ENCODE data around the gene SSU72.
"Not testable (repeated sequence)": the region's sequence is repeated elsewhere in the genome, so short reads cannot be mapped to it uniquely, and the experiment has no call there.

The SSU72 gene

GRCh38 chr1:1556961-1557360 lies 17.7 kb downstream of the SSU72 start:
- not testable (repeated sequence) for DNase-seq

- DNase-seq: no peak
These were observed 18.2 kb downstream of the SSU72 start for GRCh38 chr1:1556505-1556904.

GRCh38 chr1:1554926-1555915 lies 19.4 kb downstream of the SSU72 start:
- DNase-seq: no peak

DNA sequence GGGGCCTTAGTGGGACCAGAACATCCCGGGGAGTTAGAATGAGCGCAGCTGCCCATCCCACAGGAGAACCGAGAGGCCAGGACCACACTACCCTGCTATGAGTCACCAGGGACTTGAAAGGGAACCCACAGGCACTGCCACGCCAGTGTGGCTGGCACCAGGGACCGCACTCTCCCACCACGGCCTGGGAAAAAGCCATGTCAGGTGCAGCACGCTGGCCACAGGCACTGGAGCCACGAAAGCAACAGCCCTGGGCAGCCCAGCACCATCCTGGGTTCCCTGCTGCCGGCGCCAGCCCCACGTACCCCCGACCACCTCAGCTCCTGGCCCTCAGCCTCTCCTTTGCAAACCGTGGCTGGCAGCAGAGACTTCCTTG lies 20.1 kb downstream of the SSU72 start:
- DNase-seq: no peak

DNA sequence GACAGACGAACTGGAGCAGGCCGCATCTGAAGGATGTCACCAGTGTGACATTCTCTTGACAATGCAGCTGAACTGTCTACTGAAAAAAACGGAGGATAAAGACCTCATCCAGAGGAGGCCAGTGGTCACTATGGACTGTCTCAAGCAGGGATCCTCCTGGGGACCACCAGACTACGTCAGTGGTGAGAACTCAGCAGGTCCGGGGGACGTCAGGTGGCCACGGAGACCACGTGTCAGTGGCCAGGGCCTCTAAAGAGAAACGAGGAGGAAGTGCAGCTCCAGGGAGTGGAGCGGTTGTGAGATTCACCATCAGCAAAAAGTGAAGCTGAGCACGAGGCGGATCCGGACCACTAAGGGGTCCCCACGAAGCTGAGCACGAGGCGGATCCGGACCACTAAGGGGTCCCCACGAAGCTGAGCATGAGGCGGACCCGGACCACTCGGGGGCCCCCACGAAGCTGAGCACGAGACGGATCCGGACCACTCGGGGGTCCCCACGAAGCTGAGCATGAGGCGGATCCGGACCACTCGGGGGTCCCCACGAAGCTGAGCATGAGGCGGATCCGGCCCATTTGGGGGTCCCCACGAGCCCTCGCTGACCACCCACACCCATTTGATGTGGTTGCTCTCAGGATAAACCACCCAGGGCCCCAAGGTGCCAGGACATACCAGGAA lies 20.7 kb downstream of the SSU72 start:
- no peak for DNase-seq

DNA sequence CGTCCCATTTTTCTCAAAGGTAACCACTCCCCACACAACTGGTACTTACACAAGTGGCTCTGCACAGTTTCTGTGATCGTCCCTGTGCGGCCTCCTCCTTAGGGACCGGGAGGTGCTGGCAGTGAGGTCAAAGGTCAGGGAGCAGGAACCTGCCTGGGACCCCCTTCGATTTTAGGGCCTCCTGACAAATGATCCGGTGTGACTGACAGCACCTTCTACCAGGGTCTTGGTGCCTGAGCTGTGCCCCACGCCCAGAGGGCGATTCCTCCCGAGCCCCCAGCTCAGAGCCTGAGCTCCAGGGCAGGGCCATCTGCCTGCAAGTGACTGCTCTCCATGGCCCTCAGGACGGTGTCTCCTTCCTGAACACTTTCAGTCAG lies 22.4 kb downstream of the SSU72 start:
- no peak for DNase-seq

DNA sequence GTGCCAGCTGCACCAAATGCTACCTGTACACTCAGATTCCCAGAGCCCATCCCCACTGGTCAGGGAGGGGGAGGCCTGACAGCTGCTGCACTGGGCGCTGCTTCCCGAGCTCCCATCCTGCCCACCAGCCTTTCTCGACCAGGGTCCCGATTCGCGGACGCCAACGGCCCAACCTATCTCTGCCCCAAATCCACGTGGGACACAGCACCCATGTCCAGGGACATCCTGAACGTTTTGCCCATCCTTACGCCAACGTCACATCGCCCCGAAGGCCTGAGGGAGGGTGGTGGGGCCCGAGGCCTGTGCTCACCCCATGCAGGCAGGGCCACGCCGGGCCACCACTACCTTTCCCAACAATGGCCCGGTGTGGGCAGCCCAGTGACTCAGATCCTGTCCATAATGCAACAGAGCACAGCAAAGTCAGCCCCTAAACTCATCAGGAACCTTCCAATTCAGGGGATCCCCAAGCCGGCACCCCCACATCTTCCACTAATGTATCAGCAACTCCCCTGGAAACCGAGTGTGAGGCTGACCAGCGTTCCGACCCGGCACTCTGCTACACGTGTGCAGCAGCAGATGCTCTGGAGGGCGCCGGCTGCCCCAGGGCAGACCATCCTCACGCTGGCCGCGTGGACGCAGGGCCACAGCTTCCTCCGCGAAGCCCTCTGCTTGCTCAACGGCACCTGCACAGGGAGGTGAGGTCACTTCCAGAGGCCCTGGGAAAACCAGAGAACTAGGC lies 23.0 kb downstream of the SSU72 start:
- no peak for DNase-seq

DNA sequence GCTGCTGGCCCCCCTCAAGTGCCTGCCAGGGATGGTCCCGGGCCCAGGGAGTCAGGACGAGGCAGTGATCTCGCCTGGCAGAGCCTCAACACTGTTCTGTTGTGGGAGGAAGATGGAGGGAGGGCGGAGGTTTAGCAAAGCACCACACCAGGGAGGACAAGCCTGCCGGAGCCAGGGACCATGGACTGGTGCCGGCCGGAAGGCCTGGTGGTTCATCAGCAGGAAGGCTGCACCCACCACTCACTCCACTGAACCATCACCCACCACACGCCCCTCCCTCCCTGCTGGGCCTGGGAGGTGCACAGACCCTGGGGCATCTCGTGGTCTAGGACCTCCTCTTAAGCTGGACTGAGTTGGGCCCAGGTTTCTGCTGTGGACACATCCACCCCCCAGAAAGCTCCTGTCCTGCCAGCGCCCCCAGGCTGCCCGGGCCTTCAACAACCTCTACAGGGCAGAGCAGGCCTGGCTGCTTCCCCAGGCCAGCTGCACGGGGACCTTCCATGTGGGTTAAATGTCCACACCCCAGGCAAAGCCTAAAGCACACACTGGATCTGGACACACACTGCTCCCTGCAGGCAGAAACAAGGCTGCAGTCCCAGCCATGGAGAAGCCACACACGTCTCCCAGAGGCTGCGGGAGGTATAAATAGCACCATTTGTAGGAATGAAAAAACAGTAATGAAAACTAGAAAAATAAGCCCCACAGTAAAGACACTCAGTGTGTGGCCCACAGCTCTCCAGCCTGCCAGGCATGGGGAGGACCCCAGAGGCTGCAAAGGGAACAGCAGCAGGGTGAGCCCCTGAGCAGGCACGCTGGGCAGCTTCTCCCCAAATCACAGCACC lies 23.9 kb downstream of the SSU72 start:
- DNase-seq: no peak

DNA sequence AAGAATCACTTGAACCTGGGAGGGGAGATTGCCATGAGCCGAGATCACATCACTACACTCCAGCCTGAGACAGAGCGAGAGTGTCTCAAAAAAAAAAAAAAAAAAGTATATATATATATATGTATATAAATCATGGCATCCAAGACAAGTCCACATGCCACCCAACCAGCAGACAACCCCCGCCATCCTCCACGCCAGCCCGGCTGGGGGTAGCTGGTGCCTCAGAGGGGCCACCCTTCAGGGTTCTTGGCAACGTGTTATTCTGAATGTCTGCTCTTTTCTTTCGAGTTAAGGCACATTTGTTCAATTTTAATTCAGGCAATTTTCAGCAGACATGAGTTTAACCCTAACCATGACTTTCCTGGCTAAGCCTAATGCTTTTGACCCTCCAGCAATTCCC lies 24.6 kb downstream of the SSU72 start:
- DNase-seq: no peak

GRCh38 chr1:1548591-1548990 lies 26.1 kb downstream of the SSU72 start:
- no peak for DNase-seq

DNA sequence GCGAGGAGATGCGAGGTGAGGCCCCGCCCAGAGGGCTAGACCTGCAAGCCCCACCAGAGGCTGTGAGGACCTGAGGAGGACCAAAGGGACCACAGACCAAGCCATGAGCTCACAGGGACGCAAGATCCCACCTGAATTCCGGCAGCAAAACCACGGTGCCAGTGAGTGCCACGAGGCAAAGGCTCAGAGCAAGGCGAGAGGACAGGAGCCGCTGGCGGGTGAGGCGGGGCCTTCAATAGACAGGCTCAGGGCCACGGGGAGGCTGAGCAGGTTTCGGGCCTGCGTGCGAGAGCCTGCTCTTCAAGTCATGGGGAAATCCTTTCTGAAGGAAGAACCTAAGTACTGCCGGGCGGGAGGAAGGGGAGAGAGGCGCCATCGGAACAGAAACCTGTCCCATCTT lies 27.2 kb downstream of the SSU72 start:
- no peak for DNase-seq

DNA sequence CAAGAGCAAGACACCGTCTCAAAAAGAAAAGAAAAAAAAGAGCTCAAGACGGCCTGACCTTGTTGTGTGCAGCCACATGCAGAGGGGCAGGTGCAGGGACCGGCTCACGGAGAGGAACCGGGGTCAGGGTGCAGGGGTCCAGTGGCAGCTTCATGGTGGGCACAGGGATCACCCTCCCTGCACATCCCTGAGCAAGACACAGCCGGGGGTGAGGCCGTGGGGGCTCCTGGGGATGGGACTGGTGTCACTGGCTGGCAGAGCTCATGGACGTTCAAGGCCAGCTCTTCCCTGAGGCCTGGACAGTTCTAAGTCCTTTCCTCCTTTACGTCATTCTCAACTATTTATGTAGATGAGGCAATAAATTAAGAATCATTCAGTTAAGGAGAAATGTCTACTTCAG lies 27.7 kb downstream of the SSU72 start:
- DNase-seq: no peak

DNA sequence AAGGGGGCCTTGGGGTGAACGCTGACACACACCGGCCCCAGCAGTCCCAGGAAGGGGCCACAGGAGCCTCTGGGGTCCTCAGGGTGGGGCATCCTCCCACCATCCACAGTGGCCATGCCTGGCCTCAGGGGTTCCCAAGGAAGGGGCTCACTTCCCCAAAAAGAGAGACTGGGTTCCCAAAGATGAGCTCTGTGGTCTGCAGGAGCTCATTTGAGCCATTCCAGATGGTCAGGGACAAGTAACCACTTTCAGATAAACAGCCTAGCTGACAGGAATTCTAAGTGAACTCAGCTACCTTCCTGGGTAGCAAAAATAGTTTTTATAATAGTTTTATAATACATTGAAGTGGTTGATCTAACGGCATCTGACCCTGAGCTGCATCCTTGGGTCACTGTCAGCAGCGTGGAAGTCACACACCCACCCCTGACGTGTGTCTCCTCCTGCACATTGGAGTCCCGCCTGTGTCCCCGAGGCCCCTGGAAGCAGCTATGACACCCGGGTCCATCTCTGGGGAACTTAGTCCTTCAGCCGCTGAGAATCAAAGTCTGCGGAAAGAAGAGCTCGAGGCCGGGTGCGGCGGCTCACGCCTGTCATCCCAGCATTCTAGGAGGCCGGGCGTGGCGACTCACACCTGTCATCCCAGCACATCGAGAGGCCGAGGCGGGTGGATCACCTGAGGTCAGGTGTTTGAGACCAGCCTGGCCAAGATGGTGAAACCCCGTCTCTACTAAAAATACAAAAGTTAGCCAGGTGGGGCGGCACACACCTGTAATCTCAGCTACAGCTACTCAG lies 28.5 kb downstream of the SSU72 start:
- DNase-seq: no peak

- DNase-seq: no peak
These were observed 30.1 kb downstream of the SSU72 start for GRCh38 chr1:1544544-1544943.

- no peak for DNase-seq
These were observed 31.0 kb downstream of the SSU72 start for GRCh38 chr1:1543706-1544099.

DNA sequence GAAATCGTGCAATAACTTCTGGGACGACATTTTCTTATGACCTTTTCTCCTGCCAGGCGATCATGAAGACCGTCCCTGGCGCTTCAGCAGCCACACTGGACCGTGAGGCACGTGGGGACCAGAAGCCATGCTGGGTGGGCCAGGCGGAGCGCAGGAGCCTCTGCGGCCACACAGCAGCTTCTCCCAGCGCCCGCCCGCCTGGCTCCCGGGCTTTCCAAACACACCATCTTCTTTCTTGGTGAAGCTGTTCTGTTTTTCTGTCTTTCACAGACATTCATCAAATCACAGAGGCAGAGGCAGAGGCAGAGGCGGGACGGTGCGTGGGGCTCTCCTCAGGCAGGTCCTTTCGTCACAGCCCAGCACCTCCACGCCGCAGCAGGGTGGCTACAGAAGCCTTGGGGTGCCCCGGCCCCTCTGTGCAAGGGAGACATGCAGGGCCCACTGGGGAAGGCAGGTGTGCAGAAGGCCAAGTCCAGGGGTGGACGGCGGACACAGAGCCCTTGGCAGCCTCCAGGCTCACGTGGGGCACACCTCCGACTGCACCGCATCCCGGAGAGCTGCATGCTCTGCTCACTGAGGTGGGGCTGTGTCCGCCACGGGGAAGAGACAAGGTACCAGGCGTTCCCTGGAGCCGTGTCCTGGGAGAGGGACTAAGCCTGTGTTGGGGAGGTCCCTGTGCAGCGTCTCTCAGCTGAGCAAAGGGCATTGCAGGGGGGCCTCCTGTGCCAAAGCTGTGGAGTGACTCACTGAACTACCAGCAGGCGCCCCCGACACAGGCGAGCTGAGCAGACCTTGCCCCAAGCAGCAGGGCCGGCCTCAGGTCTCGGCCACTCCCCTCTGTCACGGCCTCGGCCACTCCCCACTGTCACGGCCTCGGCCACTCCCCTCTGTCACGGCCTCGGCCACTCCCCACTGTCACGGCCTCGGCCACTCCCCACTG lies 31.6 kb downstream of the SSU72 start:
- DNase-seq: no peak

DNA sequence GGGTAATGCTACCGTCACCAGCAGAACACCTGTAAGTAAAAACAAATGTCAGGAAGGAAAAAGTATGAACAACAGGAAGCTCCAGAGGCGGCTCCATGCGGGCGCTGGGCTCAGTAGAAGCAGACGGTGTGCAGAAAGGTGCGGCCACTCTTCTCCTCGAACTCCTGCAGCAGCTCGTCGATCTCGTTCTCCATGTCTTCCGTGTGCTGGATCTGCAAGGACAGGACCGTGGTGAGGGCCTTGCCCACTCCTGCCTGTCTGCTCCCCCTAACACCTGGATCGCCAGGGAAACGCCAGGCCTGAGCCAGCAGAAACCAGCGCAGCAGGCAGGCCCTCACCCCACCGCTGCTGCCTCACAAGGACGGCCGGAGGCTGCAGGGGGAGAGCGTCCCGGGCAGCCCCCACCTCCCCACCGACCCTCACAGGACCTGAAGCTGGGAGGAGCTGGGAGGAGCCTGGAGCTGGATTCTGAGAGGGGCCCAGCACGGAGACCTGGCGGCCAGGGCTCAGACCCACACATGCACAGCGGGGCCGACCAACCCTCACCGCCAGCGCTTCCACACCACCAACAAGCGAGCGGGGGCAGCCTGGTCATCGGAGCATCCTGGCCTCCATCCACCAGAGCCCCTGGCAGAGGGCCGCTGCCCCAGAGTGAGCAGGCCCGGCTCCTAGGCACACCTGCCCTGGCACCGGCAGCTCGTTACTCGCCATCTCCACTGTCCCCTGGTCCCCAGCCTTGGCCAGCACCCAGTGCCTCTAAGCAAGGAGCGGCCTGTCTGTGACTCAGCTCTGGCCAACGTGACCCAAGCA lies 32.5 kb downstream of the SSU72 start:
- no peak for DNase-seq

GRCh38 chr1:1540818-1541628 lies 33.6 kb downstream of the SSU72 start:
- no peak for DNase-seq
